GM10266 (cell line): Measurements from ENCODE around the gene MAG.

Source experiments
- DNase-seq: peaks from one replicate; pipeline ENCODE4 v3.0.0; 2012; ENCODE audit errors: extremely low spot score
- TF ChIP-seq, protein P1 (sequence below): IDR thresholded peaks from 2 replicates; pipeline ENCODE4 v1.5.1; 2012; ENCODE audit warnings: mild to moderate bottlenecking, low read depth; ENCODE audit not compliant: control insufficient read depth, insufficient read depth; ENCODE audit errors: missing control alignments

The MAG gene

DNA sequence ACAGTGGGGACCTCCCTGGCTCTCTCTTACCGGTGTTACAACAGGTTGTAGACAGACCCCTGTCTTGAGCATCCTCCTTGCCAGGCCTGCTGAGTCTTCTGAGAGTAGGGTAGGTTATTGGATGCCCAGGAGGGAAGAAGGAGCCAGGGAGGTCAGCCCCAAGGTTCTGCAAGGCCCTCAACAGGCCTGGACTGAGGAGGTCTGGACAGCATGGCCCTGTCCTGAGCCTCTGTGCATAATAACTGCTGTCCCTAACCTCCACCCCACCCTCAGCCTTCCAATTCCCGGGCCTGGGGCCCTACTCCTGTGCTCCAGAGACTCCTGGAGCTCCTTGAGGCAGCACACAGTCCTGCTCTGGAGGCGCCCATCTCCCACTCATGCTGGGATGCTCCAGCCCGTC lies 37.4 kb downstream of the MAG start:
- no peak for DNase-seq
- TF ChIP-seq, protein P1, sequence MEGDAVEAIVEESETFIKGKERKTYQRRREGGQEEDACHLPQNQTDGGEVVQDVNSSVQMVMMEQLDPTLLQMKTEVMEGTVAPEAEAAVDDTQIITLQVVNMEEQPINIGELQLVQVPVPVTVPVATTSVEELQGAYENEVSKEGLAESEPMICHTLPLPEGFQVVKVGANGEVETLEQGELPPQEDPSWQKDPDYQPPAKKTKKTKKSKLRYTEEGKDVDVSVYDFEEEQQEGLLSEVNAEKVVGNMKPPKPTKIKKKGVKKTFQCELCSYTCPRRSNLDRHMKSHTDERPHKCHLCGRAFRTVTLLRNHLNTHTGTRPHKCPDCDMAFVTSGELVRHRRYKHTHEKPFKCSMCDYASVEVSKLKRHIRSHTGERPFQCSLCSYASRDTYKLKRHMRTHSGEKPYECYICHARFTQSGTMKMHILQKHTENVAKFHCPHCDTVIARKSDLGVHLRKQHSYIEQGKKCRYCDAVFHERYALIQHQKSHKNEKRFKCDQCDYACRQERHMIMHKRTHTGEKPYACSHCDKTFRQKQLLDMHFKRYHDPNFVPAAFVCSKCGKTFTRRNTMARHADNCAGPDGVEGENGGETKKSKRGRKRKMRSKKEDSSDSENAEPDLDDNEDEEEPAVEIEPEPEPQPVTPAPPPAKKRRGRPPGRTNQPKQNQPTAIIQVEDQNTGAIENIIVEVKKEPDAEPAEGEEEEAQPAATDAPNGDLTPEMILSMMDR = no peak

DNA sequence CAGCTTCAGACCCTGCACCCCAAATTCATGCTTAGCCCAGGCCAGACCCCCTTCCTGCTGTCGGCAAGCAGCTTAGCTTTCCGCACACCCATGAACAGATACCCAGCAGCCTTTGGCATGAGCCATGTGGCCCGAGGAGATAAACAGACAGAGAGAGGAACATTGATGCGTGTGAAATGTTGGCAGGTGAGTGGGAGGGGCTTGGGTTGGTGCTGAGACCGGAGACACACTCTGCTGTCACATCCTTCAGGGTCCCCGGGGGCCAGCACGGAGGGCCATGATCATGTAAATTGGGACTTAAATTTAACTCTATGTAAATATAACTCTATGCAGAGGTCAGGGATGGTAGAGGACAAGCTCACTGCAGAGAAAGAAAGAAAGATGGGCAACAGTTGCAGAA lies 38.5 kb downstream of the MAG start:
- TF ChIP-seq, protein P1 = no peak
- peak; percentile 75 for DNase-seq

DNA sequence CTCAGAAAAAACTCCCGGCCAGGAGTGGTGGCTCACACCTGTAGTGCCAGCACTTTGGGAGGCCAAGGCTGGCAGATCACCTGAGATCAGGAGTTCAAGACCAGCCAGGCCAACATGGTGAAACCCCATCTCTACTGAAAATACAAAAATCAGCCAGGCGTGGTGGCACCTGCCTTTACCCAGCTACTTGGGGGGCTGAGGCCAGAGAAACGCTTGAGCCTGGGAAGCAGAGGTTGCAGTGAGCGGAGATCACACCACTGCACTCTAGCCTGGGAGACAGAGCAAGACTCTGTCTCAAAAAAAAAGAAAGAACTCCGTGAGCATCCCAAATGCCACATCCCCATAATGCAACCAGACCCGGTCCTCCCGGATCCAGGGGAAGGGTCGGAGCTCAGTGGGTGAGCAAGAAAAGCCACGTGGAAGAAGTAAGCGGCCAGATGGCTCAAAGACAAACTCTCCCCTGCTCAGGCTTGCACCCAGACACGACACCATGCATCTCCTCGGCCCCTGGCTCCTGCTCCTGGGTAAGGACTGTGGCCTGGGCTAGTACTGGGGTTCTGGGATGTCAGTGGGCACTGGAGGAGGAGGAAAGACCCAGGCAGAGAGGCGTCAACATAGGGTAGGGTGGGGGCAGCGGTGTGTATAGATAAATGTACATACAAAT lies 39.7 kb downstream of the MAG start:
- no peak for DNase-seq
- TF ChIP-seq, protein P1 = no peak

DNA sequence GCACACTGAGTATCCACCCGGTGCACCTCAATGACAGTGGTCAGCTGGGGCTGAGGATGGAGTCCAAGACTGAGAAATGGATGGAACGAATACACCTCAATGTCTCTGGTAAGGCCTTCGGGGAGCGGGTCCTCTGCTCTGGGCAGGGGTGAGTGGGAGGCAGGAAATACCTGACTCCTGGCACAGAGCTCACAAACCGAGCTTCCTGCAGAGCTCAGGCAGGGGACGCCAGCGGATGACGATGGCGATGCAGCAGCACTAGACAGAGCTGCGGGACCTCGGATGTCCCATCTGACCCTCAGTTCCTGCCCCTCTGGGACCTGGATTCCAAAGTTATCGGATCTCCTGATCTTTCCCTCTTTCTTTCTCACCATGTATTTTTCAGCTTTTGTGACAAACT lies 40.9 kb downstream of the MAG start:
- no peak for DNase-seq
- TF ChIP-seq, protein P1 = peak; percentile 33

DNA sequence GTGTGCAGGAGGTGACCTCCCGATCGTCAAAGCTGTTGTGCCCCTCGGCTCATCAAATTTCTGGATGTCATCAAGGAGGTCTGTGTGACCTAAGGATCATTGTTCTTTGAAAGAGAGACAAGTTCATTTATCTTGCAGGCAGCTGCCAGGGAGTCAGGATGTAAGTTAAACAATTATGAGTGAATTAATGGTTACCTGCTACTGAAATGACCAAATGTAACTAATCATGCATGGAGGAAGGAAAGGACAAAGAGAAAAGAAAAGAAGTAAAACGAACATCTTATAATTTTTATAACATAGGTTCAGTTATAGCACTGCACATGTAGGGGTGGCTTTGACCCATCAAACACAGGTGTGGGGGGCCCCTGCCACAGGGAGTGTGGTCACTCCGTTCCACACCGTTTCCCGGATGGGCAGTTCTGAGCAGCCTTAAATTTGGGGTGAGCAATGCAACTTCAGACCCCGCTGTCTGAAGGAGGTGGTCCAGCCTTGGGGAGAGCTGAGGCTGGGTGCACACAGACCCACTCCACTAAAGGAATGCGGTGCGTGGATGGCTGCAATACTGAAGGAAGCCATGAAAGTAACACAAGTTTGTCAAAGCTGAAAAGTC lies 42.3 kb downstream of the MAG start:
- TF ChIP-seq, protein P1 = no peak
- no peak for DNase-seq

DNA sequence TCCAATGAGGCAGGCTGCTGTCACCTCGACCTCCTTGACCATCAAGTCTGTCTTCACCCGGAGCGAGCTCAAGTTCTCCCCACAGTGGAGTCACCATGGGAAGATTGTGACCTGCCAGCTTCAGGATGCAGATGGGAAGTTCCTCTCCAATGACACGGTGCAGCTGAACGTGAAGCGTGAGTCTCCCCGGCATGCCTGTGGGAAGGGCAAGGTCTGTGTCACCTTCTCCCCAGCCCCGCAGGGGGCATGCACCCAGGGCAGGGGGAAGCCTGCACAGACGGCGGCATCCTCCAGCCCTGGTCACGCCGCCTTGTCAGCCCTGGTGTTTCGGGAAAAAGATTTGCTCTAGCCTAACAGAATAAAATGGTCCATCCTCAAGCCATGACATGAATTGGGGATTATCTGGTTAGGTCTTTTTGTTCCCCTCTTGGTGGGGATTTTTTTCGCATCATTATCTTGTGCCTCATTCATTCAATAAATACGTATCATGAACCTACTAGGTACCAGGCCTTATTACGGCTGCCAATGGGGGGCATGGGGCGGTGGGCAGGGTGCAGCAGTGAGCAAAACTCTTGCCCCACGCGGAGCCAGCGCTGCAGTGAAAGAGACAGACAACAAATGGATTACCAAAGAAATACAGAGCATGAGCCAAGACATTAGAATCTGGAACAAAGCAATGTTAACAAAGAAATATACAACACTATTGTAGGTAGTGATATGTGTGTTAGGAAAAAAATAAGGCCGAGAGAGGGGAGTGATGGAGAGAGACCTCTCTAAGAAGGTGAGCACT lies 44.4 kb downstream of the MAG start:
- DNase-seq = no peak
- TF ChIP-seq, protein P1 = no peak
